HG03521 (cell line): ENCODE results near the gene NUDT22.

ENCODE experiments used
- ATAC-seq: cut with Tn5 transposase; IDR thresholded peaks from one replicate; pipeline ENCODE4 v1.9.1; 2021; ENCODE audit warnings: mild to moderate bottlenecking, moderate library complexity; ENCODE audit not compliant: unreplicated experiment

Gene NUDT22, protein sequence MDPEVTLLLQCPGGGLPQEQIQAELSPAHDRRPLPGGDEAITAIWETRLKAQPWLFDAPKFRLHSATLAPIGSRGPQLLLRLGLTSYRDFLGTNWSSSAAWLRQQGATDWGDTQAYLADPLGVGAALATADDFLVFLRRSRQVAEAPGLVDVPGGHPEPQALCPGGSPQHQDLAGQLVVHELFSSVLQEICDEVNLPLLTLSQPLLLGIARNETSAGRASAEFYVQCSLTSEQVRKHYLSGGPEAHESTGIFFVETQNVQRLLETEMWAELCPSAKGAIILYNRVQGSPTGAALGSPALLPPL

DNA sequence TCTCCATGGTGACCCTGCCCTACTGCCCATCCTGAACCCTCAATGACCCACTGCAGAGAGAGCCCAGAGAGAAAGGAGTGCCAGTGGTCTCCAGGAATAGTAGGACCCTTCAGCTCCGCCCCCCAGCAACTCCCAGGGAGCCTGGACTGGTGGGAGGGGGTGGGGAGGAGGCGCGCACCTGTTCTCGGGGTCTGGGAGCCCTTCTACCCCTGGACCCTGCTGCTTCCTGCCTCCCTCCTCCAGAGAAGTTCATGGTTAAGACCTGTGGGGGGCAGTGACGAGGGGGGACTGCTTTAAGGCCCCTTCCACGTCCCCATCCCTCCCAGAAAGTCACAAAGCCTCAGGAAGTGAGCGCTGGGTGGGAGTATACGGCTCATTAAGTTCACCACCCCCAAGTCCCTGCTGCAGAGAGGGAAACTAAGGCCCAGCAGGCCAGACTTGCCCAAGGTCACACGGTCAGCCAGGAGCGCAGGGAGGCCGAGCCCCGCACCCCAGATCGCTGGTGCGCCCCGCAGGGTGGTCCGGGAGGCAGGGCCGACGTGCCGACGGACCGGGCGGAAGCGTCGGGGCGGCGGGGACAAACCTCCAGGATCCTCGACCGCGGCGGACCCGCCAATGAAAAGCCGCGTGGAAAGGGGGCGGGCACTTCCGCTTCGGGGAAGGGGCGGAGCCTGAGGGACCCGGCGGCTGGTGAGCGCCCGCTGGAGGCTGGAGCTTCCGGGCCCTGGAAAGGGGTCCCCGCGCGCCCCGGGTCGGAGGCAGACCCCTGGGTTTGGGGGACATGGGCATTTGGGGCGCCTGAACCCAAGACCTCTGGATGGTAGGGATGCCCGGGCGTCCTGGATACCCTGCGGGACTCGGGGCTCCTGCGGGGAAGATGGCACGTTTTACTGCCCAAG lies at the start of gene NUDT22, which contains the start of gene TRPT1:
Gene NUDT22 (plus strand): TSS at position 667 of the 899 bp plus-strand sequence. CDS start 379 bp downstream, outside the sequence.
Gene TRPT1 (minus strand): TSS at position 579 of the 899 bp plus-strand sequence. CDS start 326 bp downstream, at position 253.
- peak; percentile 51 for ATAC-seq

DNA sequence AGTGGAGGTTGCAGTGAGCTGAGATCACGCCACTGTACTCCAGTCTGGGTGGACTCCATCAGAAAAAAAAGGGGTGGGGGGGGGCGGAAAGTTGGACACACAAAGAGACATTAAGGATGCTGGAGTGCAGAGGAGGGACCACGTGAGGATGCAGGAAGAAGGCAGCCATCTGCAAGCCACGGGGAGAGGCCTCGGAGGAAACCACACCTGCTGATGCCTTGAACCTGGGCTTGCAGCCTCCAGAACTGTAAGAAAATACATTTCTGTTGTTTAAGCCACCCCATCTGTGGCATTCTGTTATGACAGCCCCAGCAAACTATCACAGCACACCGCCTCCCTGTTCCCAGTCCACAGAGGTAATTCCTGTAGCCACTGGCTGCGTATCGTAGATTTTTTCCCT lies 49.3 kb upstream of the NUDT22 start:
- ATAC-seq = no peak

DNA sequence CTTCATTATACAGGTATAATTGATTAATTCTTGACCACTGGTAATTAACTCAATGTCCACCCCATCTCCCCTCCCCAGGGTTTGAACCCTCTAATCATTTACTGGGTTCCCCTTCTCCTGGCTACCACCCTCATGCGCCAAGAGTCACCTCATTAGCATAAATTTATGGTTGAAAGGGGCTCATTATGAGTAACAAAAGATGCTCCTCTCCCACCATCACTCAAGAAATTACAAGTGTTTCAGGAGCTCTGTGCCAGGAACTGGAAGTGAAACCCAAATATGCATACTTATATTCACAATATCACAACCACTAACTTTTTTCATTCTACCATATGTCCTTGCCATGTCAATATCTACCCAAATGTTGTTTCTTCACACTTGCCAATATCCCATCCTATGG lies 47.9 kb upstream of the NUDT22 start:
- ATAC-seq = no peak

DNA sequence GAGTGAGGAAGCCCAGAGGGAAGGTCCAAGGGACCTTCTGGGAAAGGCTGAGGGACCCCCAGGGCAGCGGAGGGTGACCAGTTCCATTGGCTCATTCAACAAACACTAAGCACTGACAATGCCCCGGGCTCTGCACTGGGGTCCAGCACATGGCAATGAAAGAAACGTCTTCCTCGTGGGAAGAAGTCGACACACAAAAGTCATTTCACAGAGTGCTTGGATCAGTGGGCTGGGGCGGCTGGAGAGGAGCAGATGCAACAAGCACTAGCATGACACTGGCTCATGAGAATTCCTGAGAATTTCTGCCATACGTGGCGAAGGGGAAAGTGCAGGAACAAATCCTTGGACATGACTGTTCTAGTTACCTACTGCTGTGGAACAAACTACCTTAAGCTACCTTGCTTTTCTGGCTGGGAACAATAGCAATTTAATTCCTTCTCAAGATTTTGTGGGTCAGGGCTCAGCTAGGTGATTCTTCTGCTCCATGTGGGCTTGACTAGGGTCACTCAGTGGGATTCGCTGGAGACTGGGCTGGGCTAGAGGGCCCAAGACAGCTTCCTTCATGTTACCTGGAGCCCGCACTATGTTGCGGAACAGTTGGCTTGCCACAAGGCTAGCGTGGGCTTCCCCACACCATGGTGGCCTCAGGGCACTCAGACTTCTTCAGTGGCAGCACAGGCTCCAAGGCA lies 47.0 kb upstream of the NUDT22 start:
- no peak for ATAC-seq

DNA sequence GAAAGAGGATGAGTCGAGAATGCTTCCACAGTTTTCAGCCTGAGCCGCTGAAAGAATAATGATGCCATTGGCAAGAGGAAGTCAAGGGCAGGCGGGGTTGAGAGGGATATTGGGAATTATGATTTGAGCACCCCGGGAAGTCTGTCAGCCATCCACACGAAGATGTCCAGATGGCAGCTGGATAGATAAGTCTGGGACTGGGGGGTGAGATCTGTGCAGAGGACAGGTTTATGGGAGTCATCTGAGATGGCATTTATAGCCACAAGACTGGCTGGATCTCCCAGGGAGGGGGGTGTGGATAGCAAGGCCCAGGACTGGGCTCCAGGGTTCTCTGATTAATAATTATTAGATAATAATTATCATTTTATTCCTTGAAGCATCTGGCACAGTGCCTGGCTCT lies 45.2 kb upstream of the NUDT22 start:
- ATAC-seq = no peak

DNA sequence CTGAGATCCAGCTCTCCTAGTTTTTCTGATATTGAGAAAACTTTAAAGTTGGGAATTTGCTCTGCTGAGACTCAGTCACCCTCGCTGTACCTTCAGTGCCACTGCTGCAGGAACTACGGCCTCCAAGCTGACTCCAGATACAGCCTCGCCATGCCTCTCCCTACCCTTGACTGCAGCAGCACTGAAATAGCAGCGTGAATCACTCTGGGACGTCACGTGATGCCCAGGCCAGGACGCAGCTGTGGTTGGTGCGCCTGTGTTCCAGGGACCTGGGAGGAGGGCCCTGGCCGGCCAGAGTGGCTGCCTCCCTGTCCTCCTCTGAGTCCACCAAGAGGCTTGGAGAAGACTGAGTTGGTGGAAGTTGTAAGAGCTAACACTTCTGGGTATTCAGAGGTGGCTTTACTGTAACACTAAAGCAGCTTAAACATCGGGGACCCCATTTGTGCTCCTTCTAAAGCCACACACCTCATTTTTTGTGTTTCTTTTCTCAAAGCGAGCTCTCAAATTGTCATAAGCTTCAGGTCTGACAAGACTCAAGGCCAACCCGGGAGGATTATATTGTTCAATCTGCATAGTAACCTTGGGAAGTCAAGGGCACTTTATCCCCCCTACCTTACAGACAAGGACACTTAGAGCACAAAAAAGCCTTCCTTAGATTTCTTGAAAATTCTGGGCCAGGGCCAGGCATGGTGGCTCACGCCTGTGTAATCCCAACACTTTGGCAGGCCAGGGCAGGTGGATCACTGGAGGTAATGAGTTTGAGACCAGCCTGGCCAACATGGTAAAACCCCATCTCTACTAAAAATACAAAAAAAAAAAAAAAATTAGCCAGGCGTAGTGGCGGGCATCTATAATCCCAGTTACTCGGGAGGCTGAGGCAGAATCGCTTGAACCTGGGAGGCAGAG lies 44.3 kb upstream of the NUDT22 start:
- no peak for ATAC-seq

DNA sequence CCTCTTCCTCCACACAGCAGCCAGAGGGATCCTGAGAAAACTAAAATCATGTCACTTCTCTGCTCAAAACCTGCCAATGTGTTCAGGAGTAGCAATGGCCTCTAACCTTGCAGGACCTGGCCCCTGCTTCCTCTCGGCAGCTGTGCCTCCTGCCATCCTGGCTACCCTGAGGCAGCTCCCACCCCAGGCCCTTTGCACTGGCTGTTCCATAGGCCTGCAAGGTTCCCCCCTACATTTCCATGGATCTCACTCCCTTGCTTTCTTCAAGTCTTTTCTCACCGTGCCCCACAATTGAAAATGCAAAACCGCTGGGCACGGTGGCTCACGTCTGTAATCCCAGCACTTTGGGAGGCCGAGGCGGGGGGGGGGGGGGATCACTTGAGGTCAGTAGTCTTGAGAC lies 42.2 kb upstream of the NUDT22 start:
- no peak for ATAC-seq

DNA sequence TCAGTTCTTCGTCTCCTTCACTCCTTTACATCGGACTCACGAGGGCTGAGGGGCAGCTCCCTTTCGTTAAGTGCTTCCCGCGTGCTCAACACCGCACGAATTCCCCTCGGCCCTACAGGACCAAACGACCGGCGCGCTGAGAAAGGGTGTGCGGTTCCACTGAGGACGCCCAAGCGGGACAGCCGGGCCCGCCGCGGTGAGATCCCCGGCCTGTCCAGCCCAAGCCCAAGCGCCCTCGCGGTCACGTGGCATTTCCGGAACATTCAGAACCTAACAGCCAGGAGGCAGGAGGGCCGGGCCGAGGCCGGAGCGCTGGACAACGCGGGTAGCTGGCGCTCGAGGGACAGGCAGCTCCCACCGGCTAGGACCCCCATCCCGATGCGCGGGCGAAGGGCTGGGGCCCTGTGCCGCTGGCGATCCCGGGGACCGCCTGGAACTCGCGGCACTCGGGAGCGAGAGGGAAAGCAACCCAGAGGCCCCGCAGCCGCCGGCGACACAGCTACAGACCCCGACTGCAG lies 40.8 kb upstream of the NUDT22 start:
- peak; percentile 13 for ATAC-seq

DNA sequence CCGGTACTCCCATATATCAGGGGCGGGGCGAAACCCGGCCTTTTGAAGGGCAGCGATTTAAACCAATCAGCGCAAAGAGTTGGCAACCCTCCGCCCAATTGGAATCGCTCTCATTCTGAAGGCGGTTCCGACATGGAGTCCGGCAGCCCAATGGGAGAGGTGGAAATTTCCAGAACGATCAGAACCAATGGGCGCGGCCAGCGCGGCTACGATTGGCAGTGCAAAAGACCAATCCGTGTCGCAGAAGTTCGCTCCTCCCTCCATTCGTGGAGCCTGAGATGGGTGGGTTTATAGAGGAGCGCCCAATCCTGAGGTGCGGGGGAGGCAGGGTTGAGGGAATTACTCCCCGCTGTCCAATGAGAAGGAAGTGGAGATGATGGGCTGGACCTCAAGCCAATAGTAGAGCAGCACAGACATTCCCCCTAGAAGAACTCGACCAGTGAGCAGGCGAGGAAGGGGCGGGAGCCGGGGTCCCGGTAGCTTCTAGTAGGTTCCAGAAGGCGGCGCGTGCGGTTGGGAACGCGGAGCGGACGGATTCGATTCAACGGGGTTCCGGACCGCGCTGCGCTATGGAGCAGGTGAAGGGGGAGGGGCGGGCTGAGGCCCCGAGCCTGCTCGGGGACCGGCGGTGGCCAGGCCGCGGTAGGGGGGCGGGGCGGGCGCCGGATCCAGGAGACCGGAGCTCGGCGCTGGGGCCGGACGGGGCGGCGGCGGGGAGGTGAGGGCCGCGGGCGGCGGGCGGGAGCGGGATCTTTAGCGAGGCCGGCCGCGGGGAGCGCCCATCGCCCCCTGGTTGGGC lies 40.2 kb upstream of the NUDT22 start, which contains the start of gene STIP1:
Gene STIP1 (plus strand): TSS at position 479 of the 799 bp plus-strand sequence. CDS start 91 bp downstream, at position 570.
- ATAC-seq = peak; percentile 86

DNA sequence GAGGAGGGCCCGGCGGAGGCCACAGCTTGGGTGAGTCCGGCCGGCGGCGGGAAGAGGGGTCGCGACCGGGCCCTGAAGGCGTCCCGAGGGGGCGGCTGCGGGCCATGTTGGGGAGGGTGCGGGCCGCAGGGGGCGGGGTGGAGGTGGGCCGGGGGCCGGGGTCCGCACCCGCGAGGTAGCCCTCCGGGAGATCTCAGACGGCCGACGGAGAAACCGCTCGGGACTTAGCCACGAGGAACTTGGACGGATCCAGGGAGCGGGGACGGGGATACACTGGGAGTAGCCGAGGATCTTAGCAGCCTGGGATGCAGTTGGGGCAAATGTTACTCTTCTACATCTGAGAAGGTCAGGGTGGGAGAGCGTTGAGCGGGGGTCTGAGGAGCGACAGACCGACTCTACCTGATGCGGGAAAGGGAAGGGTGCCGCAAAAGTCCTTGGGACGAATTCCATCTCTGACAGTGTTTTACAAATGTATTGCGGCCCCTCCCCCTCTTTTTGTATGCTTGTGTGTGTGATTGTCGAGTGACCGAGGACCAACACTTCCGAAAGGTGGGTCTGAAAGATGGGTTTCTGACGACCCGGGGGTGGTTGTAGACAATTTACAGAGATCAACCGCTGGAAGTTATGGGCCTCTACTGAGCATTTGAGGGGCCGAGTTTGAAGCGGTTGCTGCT lies 39.4 kb upstream of the NUDT22 start:
- ATAC-seq = no peak

DNA sequence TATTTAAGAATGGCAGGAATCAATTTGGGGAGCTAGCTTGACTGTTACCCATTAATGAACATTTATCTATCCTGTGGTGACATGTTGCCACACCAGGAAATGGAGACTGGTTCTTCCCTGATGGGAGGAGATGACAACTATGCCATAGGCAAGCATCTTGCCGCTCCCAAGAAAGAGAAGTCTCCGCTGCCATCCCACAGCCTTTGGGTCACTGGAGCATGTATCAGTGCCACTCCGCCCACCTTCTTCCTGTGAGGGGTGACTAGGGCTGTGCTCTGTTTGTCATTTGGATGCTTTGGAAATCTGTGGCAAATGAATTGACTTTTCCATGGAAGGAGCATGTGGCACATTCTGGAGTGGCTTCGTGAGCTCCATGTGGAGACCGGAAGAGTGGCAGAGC lies 33.6 kb upstream of the NUDT22 start:
- no peak for ATAC-seq

DNA sequence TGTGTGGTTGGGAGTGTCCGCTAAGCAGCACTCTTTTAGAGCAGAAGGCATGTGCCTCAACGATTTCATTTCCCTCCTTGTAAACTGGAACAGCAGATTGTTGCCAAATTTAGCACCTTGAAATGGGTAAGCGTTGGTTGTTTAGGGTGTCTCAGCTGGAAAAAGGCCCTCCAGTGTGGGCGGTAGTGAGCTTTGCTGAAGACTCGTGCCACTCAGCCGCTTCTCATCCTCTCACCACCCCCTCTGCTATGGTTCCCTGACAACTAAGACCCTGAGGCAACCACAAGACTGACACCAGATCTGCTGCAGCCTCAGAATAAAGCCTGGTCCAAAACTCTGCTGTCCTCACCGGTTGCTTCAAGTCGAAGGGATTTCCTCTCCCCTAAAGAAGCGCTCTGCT lies 29.4 kb upstream of the NUDT22 start:
- no peak for ATAC-seq

DNA sequence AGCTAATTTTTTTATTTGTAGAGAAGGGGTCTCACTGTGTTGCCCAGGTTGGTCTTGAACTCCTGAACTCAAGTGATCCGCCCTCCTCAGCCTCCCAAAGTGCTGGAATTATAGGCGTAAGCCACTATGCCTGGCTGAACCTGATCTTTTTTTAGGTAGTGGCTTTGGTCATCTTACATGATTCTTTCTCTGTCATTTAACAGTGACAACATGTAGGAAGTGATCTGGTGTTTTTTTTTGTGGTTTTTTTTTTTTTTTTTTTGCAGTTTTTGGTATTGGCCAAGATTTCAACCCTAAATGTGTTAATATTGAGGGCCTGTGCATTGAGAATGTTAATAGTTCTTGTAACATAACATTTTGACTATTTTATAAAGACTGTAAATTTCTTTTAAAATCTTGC lies 27.6 kb upstream of the NUDT22 start:
- ATAC-seq = no peak

DNA sequence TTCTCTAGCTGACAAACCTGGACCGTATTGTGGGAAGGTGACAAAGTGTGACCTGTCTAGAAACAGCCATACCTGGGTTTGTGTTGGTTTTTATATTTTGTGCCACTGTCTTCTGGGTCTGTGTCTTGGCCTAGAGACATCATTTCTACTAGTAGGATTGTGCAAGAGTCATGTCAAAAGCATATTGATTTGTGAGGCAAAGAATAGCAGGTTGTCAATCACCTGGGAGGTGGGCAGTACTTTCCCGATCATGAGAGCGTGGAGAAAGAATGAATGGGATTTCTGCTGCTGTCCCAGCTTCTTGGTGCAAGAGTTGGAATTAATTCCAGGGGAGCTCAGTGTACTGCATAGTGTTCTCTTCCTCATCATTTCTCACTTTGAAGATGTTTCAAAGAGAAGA lies 24.5 kb upstream of the NUDT22 start:
- ATAC-seq = no peak

DNA sequence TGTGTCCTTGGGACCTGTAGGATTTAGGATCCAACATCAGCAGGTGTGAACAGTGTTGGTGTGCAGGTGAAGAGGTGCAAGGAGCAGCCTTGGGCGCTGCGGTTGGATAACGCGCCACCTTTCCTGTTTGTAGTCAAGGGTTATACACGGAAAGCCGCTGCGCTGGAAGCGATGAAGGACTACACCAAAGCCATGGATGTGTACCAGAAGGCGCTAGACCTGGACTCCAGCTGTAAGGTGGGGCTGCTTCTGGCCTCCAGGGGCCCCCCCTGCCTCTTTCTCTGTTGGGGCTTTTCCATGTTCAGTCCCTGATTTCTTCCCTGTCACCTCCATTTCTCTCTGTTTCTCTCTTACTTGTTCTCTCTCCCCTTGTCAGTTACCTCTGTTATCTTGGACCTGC lies 23.1 kb upstream of the NUDT22 start:
- ATAC-seq = no peak

DNA sequence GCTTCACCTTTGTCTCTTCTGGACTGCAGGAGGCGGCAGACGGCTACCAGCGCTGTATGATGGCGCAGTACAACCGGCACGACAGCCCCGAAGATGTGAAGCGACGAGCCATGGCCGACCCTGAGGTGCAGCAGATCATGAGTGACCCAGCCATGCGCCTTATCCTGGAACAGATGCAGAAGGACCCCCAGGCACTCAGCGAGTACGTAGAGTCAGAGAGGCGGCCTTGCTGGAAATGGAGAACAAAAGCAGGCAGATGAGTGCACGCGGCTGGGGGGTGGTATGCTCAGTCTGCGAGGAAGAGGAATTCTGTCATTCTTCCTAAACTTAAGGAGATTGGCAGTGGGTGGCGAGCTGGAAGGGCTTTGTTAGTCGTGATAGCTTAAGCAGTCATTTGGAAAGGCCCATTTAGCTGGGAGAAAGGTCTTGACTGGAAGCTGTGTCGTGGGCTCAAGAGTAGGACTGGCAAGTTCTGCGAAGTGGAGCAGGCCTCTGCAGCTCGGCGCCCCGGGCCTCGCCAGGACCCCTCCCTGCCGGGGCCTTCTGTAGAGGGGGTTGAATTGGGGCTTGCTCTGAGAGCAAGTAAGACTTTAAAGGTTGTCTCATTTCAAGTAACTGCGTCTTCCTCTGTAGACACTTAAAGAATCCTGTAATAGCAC lies 22.5 kb upstream of the NUDT22 start:
- no peak for ATAC-seq

DNA sequence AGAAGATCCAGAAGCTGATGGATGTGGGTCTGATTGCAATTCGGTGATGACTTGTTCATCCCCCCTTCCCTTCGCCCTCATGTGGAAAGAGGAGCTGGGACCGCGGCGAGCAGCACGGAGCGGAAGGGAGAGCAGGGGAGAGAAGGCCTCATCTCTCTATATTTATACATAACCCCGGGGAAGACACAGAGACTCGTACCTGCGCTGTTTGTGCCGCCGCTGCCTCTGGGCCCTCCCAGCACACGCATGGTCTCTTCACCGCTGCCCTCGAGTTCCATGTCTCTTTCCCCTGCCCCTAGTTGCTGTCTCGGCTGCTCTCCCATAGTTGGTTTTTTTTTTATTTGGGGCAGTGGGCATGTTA lies 22.0 kb upstream of the NUDT22 start:
- no peak for ATAC-seq

DNA sequence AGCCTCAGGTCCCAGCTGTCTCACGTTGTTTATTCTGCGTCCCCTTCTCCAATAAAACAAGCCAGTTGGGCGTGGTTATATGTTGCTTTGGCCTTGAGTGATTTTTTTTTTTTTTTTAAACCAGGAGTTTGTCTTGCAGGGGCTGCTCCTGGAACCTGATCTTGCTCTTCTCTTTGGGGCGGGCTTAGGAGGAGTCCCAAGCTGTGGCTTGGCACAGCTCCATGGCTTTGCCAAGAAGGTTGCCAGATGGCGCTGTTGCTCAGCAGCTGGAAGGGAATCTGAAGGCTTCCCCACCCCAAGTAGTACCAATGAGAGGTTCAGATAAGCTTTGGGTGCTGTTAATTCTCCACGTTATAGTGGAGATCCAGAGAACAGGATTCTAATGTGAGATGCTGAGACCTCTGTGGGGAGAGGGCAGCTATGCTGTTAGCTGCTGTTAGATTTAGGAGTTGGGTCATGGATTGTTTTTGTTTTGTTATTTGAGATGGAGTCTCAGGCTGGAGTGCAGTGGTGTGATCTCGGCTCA lies 21.5 kb upstream of the NUDT22 start:
- no peak for ATAC-seq
